IMR-90 (cell line): Measurements from ENCODE around the gene APPL2.

ENCODE experiments used
- CTCF ChIP-seq: conservative IDR thresholded peaks from 2 replicates; pipeline ENCODE4 v1.5.1; 2012; ENCODE audit warnings: mild to moderate bottlenecking, low read depth, low read length, improper control_type of control experiment
- MAZ ChIP-seq: IDR thresholded peaks from 2 replicates; pipeline ENCODE4 v1.6.1; 2012; ENCODE audit warnings: low read depth, mild to moderate bottlenecking, low read length, improper control_type of control experiment, moderate library complexity, borderline replicate concordance
- POLR2A ChIP-seq: IDR thresholded peaks from 2 replicates; pipeline ENCODE4 v1.6.1; 2012; ENCODE audit warnings: mild to moderate bottlenecking, low read depth, low read length
- RAD21 ChIP-seq: IDR thresholded peaks from 2 replicates; pipeline ENCODE4 v1.6.1; 2012; ENCODE audit warnings: low read length, improper control_type of control experiment
- USF2 ChIP-seq: fragments of 150-350 bp; IDR thresholded peaks from 2 replicates; pipeline ENCODE4 v1.6.1; 2017; ENCODE audit warnings: mild to moderate bottlenecking, antibody characterized with exemption, low read length, low read depth

GRCh38 chr12:105141320-105141922 is 94.6 kb downstream of the APPL2 start:
- TF ChIP-seq CTCF (no peak), POLR2A (no peak), USF2 (no peak), MAZ (no peak), RAD21 (no peak)
